Ammon's horn (tissue), 1 donor: ENCODE measurements around the gene PUDP.
"Not testable (repeated sequence)": the region's sequence is repeated elsewhere in the genome, so short reads cannot be mapped to it uniquely, and the experiment has no call there.

Experiments used
- DNase-seq: peaks from one replicate; pipeline ENCODE4 v3.0.0-alpha.2; 2016; ENCODE audit warnings: low spot score

The PUDP gene

GRCh38 chrX:7147978-7148854 lies at the start of gene PUDP:
Gene PUDP, minus strand, starts transcription at chrX:7148153. Its CDS starts 40 bp downstream, at chrX:7148113.
- peak; percentile 82 for DNase-seq

- DNase-seq = no peak
Observed at GRCh38 chrX:7194606-7195005, 46.7 kb upstream of the PUDP start.

GRCh38 chrX:7192871-7193270 lies 44.9 kb upstream of the PUDP start:
- DNase-seq = no peak

GRCh38 chrX:7191681-7192110 lies 43.7 kb upstream of the PUDP start:
- no peak for DNase-seq

- no peak for DNase-seq
Observed at GRCh38 chrX:7190157-7190556, 42.2 kb upstream of the PUDP start.

- DNase-seq = no peak
Observed at GRCh38 chrX:7188672-7189071, 40.7 kb upstream of the PUDP start.

GRCh38 chrX:7184816-7185215 lies 36.9 kb upstream of the PUDP start:
- DNase-seq = no peak

- no peak for DNase-seq
Observed at GRCh38 chrX:7179446-7179845, 31.5 kb upstream of the PUDP start.

GRCh38 chrX:7178859-7179258 lies 30.9 kb upstream of the PUDP start:
- not testable (repeated sequence) for DNase-seq

- DNase-seq = no peak
Observed at GRCh38 chrX:7170898-7171297, 22.9 kb upstream of the PUDP start.

- no peak for DNase-seq
Observed at GRCh38 chrX:7169627-7170026, 21.7 kb upstream of the PUDP start.

- no peak for DNase-seq
Observed at GRCh38 chrX:7168371-7168770, 20.4 kb upstream of the PUDP start.

- DNase-seq = no peak
Observed at GRCh38 chrX:7164174-7164573, 16.2 kb upstream of the PUDP start.

GRCh38 chrX:7163146-7163677 lies 15.3 kb upstream of the PUDP start:
- no peak for DNase-seq

GRCh38 chrX:7159149-7159861 lies 11.4 kb upstream of the PUDP start:
- DNase-seq = no peak

- no peak for DNase-seq
Observed at GRCh38 chrX:7158468-7158990, 10.6 kb upstream of the PUDP start.

- no peak for DNase-seq
Observed at GRCh38 chrX:7156879-7157278, 8.9 kb upstream of the PUDP start.

GRCh38 chrX:7155163-7155562 lies 7.2 kb upstream of the PUDP start:
- DNase-seq = no peak

GRCh38 chrX:7154041-7154597 lies 6.2 kb upstream of the PUDP start:
- DNase-seq = no peak

- DNase-seq = no peak
Observed at GRCh38 chrX:7153231-7153630, 5.3 kb upstream of the PUDP start.

- DNase-seq = no peak
Observed at GRCh38 chrX:7149411-7149810, 1.5 kb upstream of the PUDP start.

- peak; percentile 27 for DNase-seq
Observed at GRCh38 chrX:7147413-7147977, 458 bp downstream of the PUDP start, which contains the start of gene STS. Gene STS, plus strand, starts transcription at chrX:7147712. Its CDS starts 105,488 bp downstream, at chrX:7253200.
